Activated CD8-positive, alpha-beta memory T cell treated with anti-CD3 and anti-CD28 coated beads for 4 hours (primary cell): Measurements from ENCODE around the gene TRPV4.
"Not testable (repeated sequence)": the region's sequence is repeated elsewhere in the genome, so short reads cannot be mapped to it uniquely, and the experiment has no call there.

Source experiments
- DNase-seq, 2 donors: peaks; one replicate each; pipeline ENCODE4 v3.0.0-alpha.2; 2020; ENCODE audit warnings: low read depth in 2 of 2

Gene TRPV4

GRCh38 chr12:109833307-109834189, at the start of gene TRPV4:
TRPV4 (minus strand) TSS chr12:109833398; CDS start chr12:109814796, 18,602 bp downstream.
- no peak for DNase-seq

GRCh38 chr12:109881752-109882151, 48.6 kb upstream of the TRPV4 start:
- no peak for DNase-seq

- no peak for DNase-seq
Observed at GRCh38 chr12:109880938-109881337, 47.7 kb upstream of the TRPV4 start.

- peak; percentile 74 to 76 for DNase-seq
Observed at GRCh38 chr12:109880043-109880931, 47.1 kb upstream of the TRPV4 start, which contains the start of gene GLTP. GLTP (minus strand) TSS chr12:109880541; CDS start chr12:109880374, 167 bp downstream.

GRCh38 chr12:109879351-109880042, 46.3 kb upstream of the TRPV4 start:
- DNase-seq, result no peak

GRCh38 chr12:109878749-109879148, 45.6 kb upstream of the TRPV4 start:
- no peak for DNase-seq

GRCh38 chr12:109878247-109878625, 45.0 kb upstream of the TRPV4 start:
- no peak for DNase-seq

GRCh38 chr12:109877504-109878246, 44.5 kb upstream of the TRPV4 start:
- no peak for DNase-seq

GRCh38 chr12:109876406-109876805, 43.2 kb upstream of the TRPV4 start:
- DNase-seq, result no peak

GRCh38 chr12:109875572-109876131, 42.5 kb upstream of the TRPV4 start:
- DNase-seq, result no peak

- DNase-seq, result no peak
Observed at GRCh38 chr12:109873653-109874052, 40.5 kb upstream of the TRPV4 start.

GRCh38 chr12:109871668-109872314, 38.6 kb upstream of the TRPV4 start:
- no peak for DNase-seq

GRCh38 chr12:109870648-109871047, 37.5 kb upstream of the TRPV4 start:
- DNase-seq, result no peak

GRCh38 chr12:109868182-109869051, 35.2 kb upstream of the TRPV4 start:
- no peak for DNase-seq

GRCh38 chr12:109864916-109865315, 31.7 kb upstream of the TRPV4 start:
- DNase-seq, result no peak

- no peak for DNase-seq
Observed at GRCh38 chr12:109863847-109864712, 30.9 kb upstream of the TRPV4 start.

GRCh38 chr12:109862491-109862890, 29.3 kb upstream of the TRPV4 start:
- DNase-seq, result not testable (repeated sequence)

- no peak for DNase-seq
Observed at GRCh38 chr12:109861689-109862314, 28.6 kb upstream of the TRPV4 start.
